HepG2 (cell line): ENCODE measurements around the gene AFAP1. TPM values are rescaled to one million over a fixed set of nuclear protein-coding genes. Genes with fewer than 3 reads are reported as not detected.

ENCODE experiments used
- BRF2 ChIP-seq: sonication (generic); formaldehyde crosslinking; IDR thresholded peaks from 2 replicates; pipeline ENCODE4 v1.8.1; 2022; ENCODE audit warnings: mild to moderate bottlenecking, missing genetic modification reagents
- CBX2 ChIP-seq, 2 experiments: fragments of 200-600 bp in 1 of 2; sonication (generic); formaldehyde crosslinking in 1 of 2; IDR thresholded peaks; 2 replicates each; pipeline versions ENCODE4 v1.7.0 to v1.8.1; 2018 to 2022; ENCODE audit warnings: low read depth in 2 of 2, low read length in 1 of 2, mild to moderate bottlenecking in 1 of 2, missing genetic modification reagents in 1 of 2
- EEA1 ChIP-seq: sonication (generic); formaldehyde crosslinking; IDR thresholded peaks from 2 replicates; pipeline ENCODE4 v1.5.1; 2020; ENCODE audit warnings: mild to moderate bottlenecking, missing genetic modification reagents, borderline replicate concordance
- ELF1 ChIP-seq: sonication (generic); formaldehyde crosslinking; IDR thresholded peaks from 2 replicates; pipeline ENCODE4 v1.4.0; 2020; ENCODE audit warnings: missing genetic modification reagents
- ETS1 ChIP-seq: sonication (generic); formaldehyde crosslinking; IDR thresholded peaks from 2 replicates; pipeline ENCODE4 v1.4.0; 2020; ENCODE audit warnings: missing genetic modification reagents
- FOXC1 ChIP-seq: sonication (generic); formaldehyde crosslinking; IDR thresholded peaks from 2 replicates; pipeline ENCODE4 v1.8.0; 2022; ENCODE audit warnings: mild to moderate bottlenecking, missing genetic modification reagents, borderline replicate concordance
- JUN ChIP-seq: sonication (generic); formaldehyde crosslinking; IDR thresholded peaks from 2 replicates; pipeline ENCODE4 v1.4.0; 2020; ENCODE audit warnings: mild to moderate bottlenecking, missing genetic modification reagents
- NFKBIZ ChIP-seq: IDR thresholded peaks from 2 replicates; pipeline ENCODE4 v1.6.1; 2018; ENCODE audit warnings: missing genetic modification reagents, missing compliant biosample characterization
- PAXIP1 ChIP-seq: sonication (generic); formaldehyde crosslinking; conservative IDR thresholded peaks from 2 replicates; pipeline ENCODE4 v1.4.0; 2020; ENCODE audit warnings: mild to moderate bottlenecking, missing genetic modification reagents, moderate library complexity
- PHF5A ChIP-seq: IDR thresholded peaks from one replicate; pipeline ENCODE4 v1.6.1; 2018; ENCODE audit warnings: low read depth, missing genetic modification reagents; ENCODE audit not compliant: unreplicated experiment
- ZGPAT ChIP-seq: IDR thresholded peaks from 2 replicates; pipeline ENCODE4 v1.6.1; 2016; ENCODE audit warnings: mild to moderate bottlenecking
- ZNF296 ChIP-seq: sonication (generic); formaldehyde crosslinking; conservative IDR thresholded peaks from 2 replicates; pipeline ENCODE4 v1.5.0; 2020; ENCODE audit warnings: mild to moderate bottlenecking, missing genetic modification reagents
- ZNF616 ChIP-seq: sonication (generic); formaldehyde crosslinking; IDR thresholded peaks from 2 replicates; pipeline ENCODE4 v1.5.0; 2020; ENCODE audit warnings: low read depth, mild to moderate bottlenecking, missing genetic modification reagents
- ZNF7 ChIP-seq: IDR thresholded peaks from 2 replicates; pipeline ENCODE4 v1.6.1; 2016; ENCODE audit warnings: missing biosample characterization, missing genetic modification reagents
- ZNF891 ChIP-seq: sonication (generic); formaldehyde crosslinking; IDR thresholded peaks from 2 replicates; pipeline ENCODE4 v1.5.0; 2020; ENCODE audit warnings: mild to moderate bottlenecking, missing genetic modification reagents
- ZSCAN9 ChIP-seq: IDR thresholded peaks from 2 replicates; pipeline ENCODE4 v1.6.1; 2016; ENCODE audit warnings: borderline replicate concordance
- polyA plus RNA-seq, 8 experiments: library from polyadenylated mRNA; depleted of rRNA in 3 of 8; stranded (reverse) in 7 of 8; unstranded in 1 of 8; fragments of >200 nt; fragmentation: Illumina TruSeq in 4 of 8; extraction: Trizol in 4 of 8; gene quantifications; 2 replicates each; pipeline versions ENCODE4 v1.2.1 to v1.2.3, GENCODE V29; 2011 to 2016; ENCODE audit warnings: low read depth in 4 of 8, missing spikeins in 1 of 8, mixed read lengths in 1 of 8; ENCODE audit not compliant: insufficient read depth in 1 of 8
- total RNA-seq, 5 experiments: library from RNA; depleted of rRNA; stranded (reverse); fragments of >200 nt; fragmentation: Illumina TruSeq; extraction: Trizol; gene quantifications; 2 replicates each; pipeline ENCODE4 v1.2.3, GENCODE V29; 2016; ENCODE audit warnings: low read depth in 1 of 5

Gene AFAP1
- total and polyA plus RNA-seq, 2 of the 13 experiments (the other 11 are each of a cell fraction or from before 2014, with no cell fraction given), result 2.5 TPM

- TF ChIP-seq PAXIP1 (CRISPR knock-in tag), result peak; percentile 9; the same call in 1 of the 2 replicates
- no peak for TF ChIP-seq JUN
- TF ChIP-seq CBX2 (IDR thresholded peaks at IDR 0.05; ENCODE audit: low read depth, low read length), result no peak
- TF ChIP-seq CBX2 (CRISPR knock-in tag; IDR thresholded peaks at IDR 0.05; ENCODE audit: low read depth), result no peak
- no peak for TF ChIP-seq ZNF296 (CRISPR knock-in tag)
- no peak for TF ChIP-seq FOXC1
- no peak for TF ChIP-seq BRF2 (CRISPR knock-in tag)
- TF ChIP-seq NFKBIZ (CRISPR knock-in tag), result no peak
- no peak for TF ChIP-seq PHF5A (CRISPR knock-in tag)
- TF ChIP-seq ZNF616 (CRISPR knock-in tag), result no peak
- TF ChIP-seq ETS1, result no peak
- TF ChIP-seq ZNF7 (CRISPR knock-in tag), result no peak
- no peak for TF ChIP-seq ZSCAN9
- TF ChIP-seq ZGPAT (CRISPR knock-in tag), result no peak
- no peak for TF ChIP-seq ZNF891 (CRISPR knock-in tag)
- 0 out of 2 replicates have a peak, but pooled peaks have one; percentile 2 for TF ChIP-seq EEA1 (CRISPR knock-in tag)
- peak; percentile 50 for TF ChIP-seq ELF1
Observed at GRCh38 chr4:7806338-7807090, 133.1 kb downstream of the AFAP1 start (continued).
